ENCODE measurements around the gene METTL16.

The METTL16 gene

DNA sequence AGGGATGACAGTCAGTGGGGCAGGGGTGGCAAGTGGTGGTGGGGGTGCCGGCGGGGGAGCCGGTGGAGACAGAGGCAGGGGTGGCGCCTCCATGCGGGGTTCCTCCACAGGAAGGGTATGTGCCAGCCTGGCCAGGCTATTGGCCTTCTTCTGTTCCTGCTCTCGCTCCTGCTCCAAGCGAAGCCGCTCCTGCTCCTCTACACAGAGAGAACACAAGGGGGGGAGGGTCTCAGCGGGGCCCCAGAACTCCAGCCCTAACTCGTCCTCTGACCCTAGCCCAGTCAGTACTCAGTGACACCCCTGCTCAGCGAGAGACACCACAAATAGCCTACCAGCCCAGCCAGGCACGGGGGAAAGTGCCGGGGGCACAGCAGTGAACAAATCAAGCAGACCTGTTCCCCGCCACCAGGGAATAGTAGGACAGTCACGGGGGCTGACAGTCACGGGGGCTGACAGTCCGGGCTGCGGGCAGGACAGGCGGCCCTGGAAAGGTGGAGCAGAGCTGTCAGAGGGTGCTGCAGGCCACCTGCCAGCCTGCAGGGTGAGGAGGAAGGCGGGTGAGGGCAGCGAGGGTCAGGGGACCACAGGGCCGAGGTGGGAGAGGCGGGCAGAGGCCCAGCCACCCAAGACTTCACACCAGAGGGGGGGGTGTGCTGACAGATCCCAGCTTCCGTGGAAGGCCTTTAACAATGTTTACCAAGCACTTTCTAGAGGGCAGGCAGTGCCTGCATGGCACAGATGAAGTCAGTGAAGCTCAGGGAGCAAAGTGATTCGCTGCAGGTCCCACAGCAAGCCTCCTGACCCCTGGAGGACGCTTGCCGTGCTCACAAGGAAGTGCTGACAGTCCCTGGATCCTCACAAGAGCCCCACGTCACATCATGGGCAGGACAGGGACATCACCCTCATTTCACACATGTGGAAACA, 116.2 kb downstream of the METTL16 start:
- H3K4me2 ChIP-seq (ENCODE audit: low read depth, low read length, poor library complexity, severe bottlenecking), result peak overlapping the region; percentile 100
- H3K9ac ChIP-seq (ENCODE audit: low read depth, low read length, poor library complexity, severe bottlenecking), result peak overlapping the region; percentile 97
- no peak overlapping the region for H2AFZ ChIP-seq (ENCODE audit: low read length)
- H3K27me3 ChIP-seq (ENCODE audit: insufficient read depth, low read length, poor library complexity, severe bottlenecking), result no peaks in the 10 kb centered on the region
- TF ChIP-seq EZH2phosphoT487 (IDR thresholded peaks at IDR 0.05; ENCODE audit: borderline replicate concordance), result no peak
- TF ChIP-seq, protein P1, sequence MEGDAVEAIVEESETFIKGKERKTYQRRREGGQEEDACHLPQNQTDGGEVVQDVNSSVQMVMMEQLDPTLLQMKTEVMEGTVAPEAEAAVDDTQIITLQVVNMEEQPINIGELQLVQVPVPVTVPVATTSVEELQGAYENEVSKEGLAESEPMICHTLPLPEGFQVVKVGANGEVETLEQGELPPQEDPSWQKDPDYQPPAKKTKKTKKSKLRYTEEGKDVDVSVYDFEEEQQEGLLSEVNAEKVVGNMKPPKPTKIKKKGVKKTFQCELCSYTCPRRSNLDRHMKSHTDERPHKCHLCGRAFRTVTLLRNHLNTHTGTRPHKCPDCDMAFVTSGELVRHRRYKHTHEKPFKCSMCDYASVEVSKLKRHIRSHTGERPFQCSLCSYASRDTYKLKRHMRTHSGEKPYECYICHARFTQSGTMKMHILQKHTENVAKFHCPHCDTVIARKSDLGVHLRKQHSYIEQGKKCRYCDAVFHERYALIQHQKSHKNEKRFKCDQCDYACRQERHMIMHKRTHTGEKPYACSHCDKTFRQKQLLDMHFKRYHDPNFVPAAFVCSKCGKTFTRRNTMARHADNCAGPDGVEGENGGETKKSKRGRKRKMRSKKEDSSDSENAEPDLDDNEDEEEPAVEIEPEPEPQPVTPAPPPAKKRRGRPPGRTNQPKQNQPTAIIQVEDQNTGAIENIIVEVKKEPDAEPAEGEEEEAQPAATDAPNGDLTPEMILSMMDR (conservative IDR thresholded peaks at IDR 0.05; ENCODE audit: low read length), result no peak
- peak overlapping the region; percentile 99 for H3K4me3 ChIP-seq (ENCODE audit: low read length, poor library complexity, severe bottlenecking)
- peaks cover 78% of the 10 kb centered on the region for H4K20me1 ChIP-seq (ENCODE audit: insufficient read depth, low read length, poor library complexity, severe bottlenecking)
- H3K9me3 ChIP-seq (ENCODE audit: insufficient read depth, low read depth, low read length), result no peaks in the 10 kb centered on the region
- no peaks in the 10 kb centered on the region for H3K9me2 ChIP-seq (replicated peaks; ENCODE audit: low read depth, low read length)
- peaks cover 56% of the 10 kb centered on the region for H3K4me1 ChIP-seq (ENCODE audit: insufficient read depth, low read length, poor library complexity, severe bottlenecking)
- H3K36me3 ChIP-seq (ENCODE audit: insufficient read depth, low read length), result no peaks in the 10 kb centered on the region
- peaks cover 70% of the 10 kb centered on the region for H3K79me2 ChIP-seq (ENCODE audit: insufficient read depth, low read length)
- H3F3A ChIP-seq (ENCODE audit: low read depth), result no peaks in the 10 kb centered on the region

DNA sequence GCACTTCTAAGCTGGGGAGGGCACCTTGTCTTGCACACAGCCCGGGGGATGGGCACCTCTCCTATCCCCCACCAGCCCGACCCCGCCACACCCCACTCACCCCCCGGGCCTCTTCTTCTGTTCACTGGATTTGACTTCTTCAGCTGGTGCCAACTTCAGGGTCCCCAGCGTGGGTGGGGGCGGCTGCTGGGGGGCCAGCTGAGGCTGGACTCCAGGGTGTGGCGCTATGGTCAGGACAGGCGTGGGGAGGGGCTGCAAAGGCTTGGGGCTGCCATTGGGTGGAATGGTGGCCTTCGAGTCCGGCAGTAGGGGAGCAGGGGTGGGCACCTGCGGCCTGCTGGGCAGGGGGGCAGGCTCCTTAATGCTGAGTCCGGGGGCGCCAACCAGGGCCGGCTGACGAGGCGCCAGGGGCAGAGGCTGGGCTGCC, 116.9 kb downstream of the METTL16 start:
- no peaks in the 10 kb centered on the region for H3K36me3 ChIP-seq (ENCODE audit: insufficient read depth, low read length)
- H3K4me3 ChIP-seq (ENCODE audit: low read length, poor library complexity, severe bottlenecking), result no peak overlapping the region
- H4K20me1 ChIP-seq (ENCODE audit: insufficient read depth, low read length, poor library complexity, severe bottlenecking), result peaks cover 76% of the 10 kb centered on the region
- H3K4me1 ChIP-seq (ENCODE audit: insufficient read depth, low read length, poor library complexity, severe bottlenecking), result peaks cover 51% of the 10 kb centered on the region
- no peaks in the 10 kb centered on the region for H3K27me3 ChIP-seq (ENCODE audit: insufficient read depth, low read length, poor library complexity, severe bottlenecking)
- no peak overlapping the region for H3K4me2 ChIP-seq (ENCODE audit: low read depth, low read length, poor library complexity, severe bottlenecking)
- no peak for TF ChIP-seq EZH2phosphoT487 (IDR thresholded peaks at IDR 0.05; ENCODE audit: borderline replicate concordance)
- TF ChIP-seq, protein P1 (conservative IDR thresholded peaks at IDR 0.05; ENCODE audit: low read length), result no peak
- no peaks in the 10 kb centered on the region for H3K9me3 ChIP-seq (ENCODE audit: insufficient read depth, low read depth, low read length)
- no peaks in the 10 kb centered on the region for H3F3A ChIP-seq (ENCODE audit: low read depth)
- no peak overlapping the region for H2AFZ ChIP-seq (ENCODE audit: low read length)
- no peak overlapping the region for H3K9ac ChIP-seq (ENCODE audit: low read depth, low read length, poor library complexity, severe bottlenecking)
- H3K79me2 ChIP-seq (ENCODE audit: insufficient read depth, low read length), result peaks cover 69% of the 10 kb centered on the region
- H3K9me2 ChIP-seq (replicated peaks; ENCODE audit: low read depth, low read length), result no peaks in the 10 kb centered on the region

DNA sequence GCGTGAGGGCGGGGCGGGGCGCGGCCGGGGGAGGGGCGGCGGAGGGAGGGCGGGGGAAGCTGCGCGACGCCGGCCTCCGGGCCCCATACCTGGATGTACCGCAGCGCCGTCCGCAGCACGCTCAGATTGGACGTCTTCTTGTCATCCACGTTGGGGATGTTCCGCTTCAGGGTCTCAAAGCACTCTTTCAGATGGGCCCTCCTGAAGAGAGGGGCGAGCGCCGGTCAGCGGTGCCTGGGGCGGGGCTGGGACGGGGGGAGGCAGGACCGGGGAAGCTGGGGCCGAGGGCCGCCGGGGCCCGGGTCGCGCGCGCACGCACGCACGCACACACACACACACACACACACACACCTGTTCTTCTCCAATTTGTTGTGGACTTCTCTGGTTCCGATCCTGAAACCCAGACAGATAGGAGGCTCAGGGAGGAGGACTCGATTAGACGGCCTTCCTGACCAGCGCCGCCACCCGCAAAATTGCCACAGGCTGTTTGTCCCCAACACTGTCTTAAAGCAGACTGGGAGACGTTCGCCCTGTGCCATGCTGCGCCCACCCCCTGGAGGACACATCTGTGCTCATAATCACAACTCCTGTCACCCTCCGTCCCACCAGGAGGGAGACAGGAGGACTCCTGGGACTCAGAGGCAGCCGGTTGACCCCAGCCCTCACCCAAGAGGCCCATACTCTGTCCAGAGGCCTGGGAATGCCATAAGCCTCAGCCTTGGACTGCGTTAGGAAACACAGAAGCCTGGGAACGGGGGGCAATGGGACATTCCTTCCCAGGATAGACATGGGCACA, 117.5 kb downstream of the METTL16 start:
- Histone ChIP-seq H3K9me2 (replicated peaks; ENCODE audit: low read depth, low read length) (no peaks in the 10 kb centered on the region), H3K36me3 (ENCODE audit: insufficient read depth, low read length) (no peaks in the 10 kb centered on the region), H3K9me3 (ENCODE audit: insufficient read depth, low read depth, low read length) (no peaks in the 10 kb centered on the region), H3K79me2 (ENCODE audit: insufficient read depth, low read length) (peaks cover 68% of the 10 kb centered on the region), H3F3A (ENCODE audit: low read depth) (no peaks in the 10 kb centered on the region), H2AFZ (ENCODE audit: low read length) (no peak overlapping the region), H4K20me1 (ENCODE audit: insufficient read depth, low read length, poor library complexity, severe bottlenecking) (peaks cover 75% of the 10 kb centered on the region), H3K27me3 (ENCODE audit: insufficient read depth, low read length, poor library complexity, severe bottlenecking) (no peaks in the 10 kb centered on the region), H3K4me3 (ENCODE audit: low read length, poor library complexity, severe bottlenecking) (peak overlapping the region; percentile 57), H3K9ac (ENCODE audit: low read depth, low read length, poor library complexity, severe bottlenecking) (no peak overlapping the region), H3K4me1 (ENCODE audit: insufficient read depth, low read length, poor library complexity, severe bottlenecking) (peaks cover 49% of the 10 kb centered on the region), H3K4me2 (ENCODE audit: low read depth, low read length, poor library complexity, severe bottlenecking) (peak overlapping the region; percentile 85)
- TF ChIP-seq, protein P1 (conservative IDR thresholded peaks at IDR 0.05; ENCODE audit: low read length), result no peak
- no peak for TF ChIP-seq EZH2phosphoT487 (IDR thresholded peaks at IDR 0.05; ENCODE audit: borderline replicate concordance)
